ENCODE measurements around the gene CNST.

DNA sequence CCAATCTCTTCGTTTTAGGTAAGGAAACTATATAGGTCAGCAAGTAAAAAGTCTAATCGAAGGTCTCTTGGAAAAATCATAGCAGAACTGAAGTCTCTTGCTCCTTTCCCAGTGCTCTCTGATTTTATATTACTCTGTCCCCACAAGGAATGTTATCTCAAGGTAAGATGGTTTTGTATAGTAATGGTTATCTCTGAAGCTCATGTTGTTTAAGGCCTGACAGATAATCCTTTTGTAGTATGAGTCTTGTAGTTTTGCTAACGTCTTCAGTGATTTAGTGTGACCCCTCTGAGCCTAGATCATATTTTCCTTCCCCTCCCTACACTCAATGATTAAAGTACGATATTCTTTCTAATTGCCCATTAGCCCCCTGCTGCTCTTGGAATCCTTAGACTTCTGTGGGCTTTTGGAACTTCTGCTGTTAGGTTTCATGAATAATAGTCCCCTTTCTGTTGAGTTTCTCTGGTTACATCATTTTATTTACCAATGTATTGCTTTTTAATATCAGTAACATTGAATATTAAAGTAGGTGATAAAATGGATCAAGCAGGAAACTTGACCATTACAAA is 52.1 kb downstream of the CNST start:
- no peak for TF ChIP-seq EP300 (IDR thresholded peaks at IDR 0.05)
- TF ChIP-seq POLR2A (IDR thresholded peaks at IDR 0.05): no peak
- TF ChIP-seq, protein P1, sequence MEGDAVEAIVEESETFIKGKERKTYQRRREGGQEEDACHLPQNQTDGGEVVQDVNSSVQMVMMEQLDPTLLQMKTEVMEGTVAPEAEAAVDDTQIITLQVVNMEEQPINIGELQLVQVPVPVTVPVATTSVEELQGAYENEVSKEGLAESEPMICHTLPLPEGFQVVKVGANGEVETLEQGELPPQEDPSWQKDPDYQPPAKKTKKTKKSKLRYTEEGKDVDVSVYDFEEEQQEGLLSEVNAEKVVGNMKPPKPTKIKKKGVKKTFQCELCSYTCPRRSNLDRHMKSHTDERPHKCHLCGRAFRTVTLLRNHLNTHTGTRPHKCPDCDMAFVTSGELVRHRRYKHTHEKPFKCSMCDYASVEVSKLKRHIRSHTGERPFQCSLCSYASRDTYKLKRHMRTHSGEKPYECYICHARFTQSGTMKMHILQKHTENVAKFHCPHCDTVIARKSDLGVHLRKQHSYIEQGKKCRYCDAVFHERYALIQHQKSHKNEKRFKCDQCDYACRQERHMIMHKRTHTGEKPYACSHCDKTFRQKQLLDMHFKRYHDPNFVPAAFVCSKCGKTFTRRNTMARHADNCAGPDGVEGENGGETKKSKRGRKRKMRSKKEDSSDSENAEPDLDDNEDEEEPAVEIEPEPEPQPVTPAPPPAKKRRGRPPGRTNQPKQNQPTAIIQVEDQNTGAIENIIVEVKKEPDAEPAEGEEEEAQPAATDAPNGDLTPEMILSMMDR (IDR thresholded peaks at IDR 0.05): no peak
- no peak for TF ChIP-seq POLR2AphosphoS5 (IDR thresholded peaks at IDR 0.05)

All from suprapubic skin (tissue), 4 donors.